PC-9 (cell line): Measurements from ENCODE around the gene KRT33B.

ENCODE experiments used
- CTCF ChIP-seq: fragments of 200-600 bp; sonication (generic); conservative IDR thresholded peaks from 2 replicates; pipeline ENCODE4 v1.6.1; 2017; ENCODE audit warnings: mixed run types, antibody characterized with exemption, mild to moderate bottlenecking, moderate library complexity
- EZH2 ChIP-seq: fragments of 200-600 bp; sonication (generic); IDR thresholded peaks from 2 replicates; pipeline ENCODE4 v1.8.0; 2017; ENCODE audit warnings: antibody characterized with exemption, low read depth

DNA sequence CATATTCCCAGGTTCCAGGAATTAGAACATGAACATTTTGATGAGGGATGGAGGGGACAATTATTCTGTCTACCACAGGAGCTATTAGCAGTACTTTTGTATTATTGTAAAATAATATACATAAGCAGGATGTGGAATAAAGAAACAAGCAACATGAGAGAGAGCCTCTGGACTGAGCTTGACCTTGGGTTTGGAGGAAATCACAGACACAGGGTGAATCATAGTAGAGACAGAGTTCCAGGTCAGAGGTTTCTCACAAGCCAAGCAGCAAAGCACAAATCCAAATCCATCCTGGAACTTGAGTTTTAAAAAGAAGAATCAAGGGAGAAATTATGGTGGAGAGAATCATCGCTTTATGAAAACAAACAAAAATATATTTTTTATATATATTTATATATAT, 22.7 kb upstream of the KRT33B start:
- TF ChIP-seq EZH2 (no peak), CTCF (no peak)
